ENCODE measurements around the gene SPRR2B. TPM values are rescaled to one million over a fixed set of nuclear protein-coding genes. Genes with fewer than 3 reads are reported as not detected.
"Not testable (repeated sequence)": the region's sequence is repeated elsewhere in the genome, so short reads cannot be mapped to it uniquely, and the experiment has no call there.

Gene SPRR2B
- not detected for total RNA-seq

- WGBS, 2 donors (ENCODE audit: low coverage in 1 of 2), result 93% methylated on average over 2 of the region's 2 CpGs; no CpG with 5 or more reads in 1 of the 2 donors
- no peak for ATAC-seq
- TF ChIP-seq POLR2AphosphoS5 (IDR thresholded peaks at IDR 0.05) (no peak), POLR2A (IDR thresholded peaks at IDR 0.05) (no peak), CTCF (IDR thresholded peaks at IDR 0.05) (no peak), EP300 (IDR thresholded peaks at IDR 0.05) (no peak)
- no peak within 1 kb of the TSS for H3K27ac ChIP-seq
- no peak within 1 kb of the TSS for H3K4me3 ChIP-seq
- no peaks in the 10 kb centered on the region for H3K27me3 ChIP-seq
- no peaks in the 10 kb centered on the region for H3K36me3 ChIP-seq
- H3K9me3 ChIP-seq, result no peaks in the 10 kb centered on the region
- no peaks in the 10 kb centered on the region for H3K4me1 ChIP-seq
Observed at GRCh38 chr1:153071511-153071910, at the start of gene SPRR2B. Gene SPRR2B, minus strand, starts transcription at chr1:153071611. Its CDS starts 772 bp downstream, at chr1:153070839.

GRCh38 chr1:153120945-153121344 is 49.5 kb upstream of the SPRR2B start:
- Histone ChIP-seq H3K4me3 (no peak overlapping the region), H3K27me3 (no peaks in the 10 kb centered on the region), H3K36me3 (no peaks in the 10 kb centered on the region), H3K4me1 (no peaks in the 10 kb centered on the region), H3K9me3 (peaks cover 0 to 26% (median 0%) of the 10 kb centered on the region in 3 donors), H3K27ac (no peak overlapping the region)
- TF ChIP-seq POLR2AphosphoS5 (IDR thresholded peaks at IDR 0.05) (no peak), EP300 (IDR thresholded peaks at IDR 0.05) (no peak), POLR2A (IDR thresholded peaks at IDR 0.05) (no peak), CTCF (IDR thresholded peaks at IDR 0.05) (no peak)
- ATAC-seq, result no peak

- Histone ChIP-seq H3K36me3 (no peaks in the 10 kb centered on the region), H3K4me1 (no peaks in the 10 kb centered on the region), H3K4me3 (no peak overlapping the region), H3K27me3 (no peaks in the 10 kb centered on the region), H3K9me3 (peaks cover 0 to 13% (median 0%) of the 10 kb centered on the region in 3 donors), H3K27ac (no peak overlapping the region)
- TF ChIP-seq CTCF (IDR thresholded peaks at IDR 0.05) (no peak), POLR2AphosphoS5 (IDR thresholded peaks at IDR 0.05) (no peak), POLR2A (IDR thresholded peaks at IDR 0.05) (no peak), EP300 (IDR thresholded peaks at IDR 0.05) (no peak)
- ATAC-seq, result no peak
- 27 to 42% methylated on average over 3 of the region's 3 CpGs for WGBS, 2 donors (ENCODE audit: low coverage in 1 of 2)
Observed at GRCh38 chr1:153119491-153119971, 48.1 kb upstream of the SPRR2B start.

GRCh38 chr1:153115264-153115663 is 43.9 kb upstream of the SPRR2B start:
- not testable (repeated sequence) for ATAC-seq, H3K36me3 ChIP-seq, H3K27me3 ChIP-seq, H3K9me3 ChIP-seq, H3K4me1 ChIP-seq, H3K4me3 ChIP-seq, H3K27ac ChIP-seq

- no peak within 1 kb of the TSS for H3K27ac ChIP-seq
- TF ChIP-seq POLR2A (IDR thresholded peaks at IDR 0.05) (no peak), POLR2AphosphoS5 (IDR thresholded peaks at IDR 0.05) (no peak), CTCF (IDR thresholded peaks at IDR 0.05) (no peak)
- no peaks in the 10 kb centered on the region for H3K36me3 ChIP-seq
- no peak for ATAC-seq
- no peaks in the 10 kb centered on the region for H3K9me3 ChIP-seq
- H3K27me3 ChIP-seq, result no peaks in the 10 kb centered on the region
- 80% methylated on average over 3 of the region's 3 CpGs; no CpG with 5 or more reads in 1 of the 2 donors for WGBS, 2 donors (ENCODE audit: low coverage in 1 of 2)
- H3K4me1 ChIP-seq, result no peaks in the 10 kb centered on the region
- no peak within 1 kb of the TSS for H3K4me3 ChIP-seq
Observed at GRCh38 chr1:153113416-153113815, 42.0 kb upstream of the SPRR2B start, which contains the start of gene SPRR2F. Gene SPRR2F, minus strand, starts transcription at chr1:153113516. Its CDS starts 783 bp downstream, at chr1:153112733.

- H3K4me3 ChIP-seq, H3K27me3 ChIP-seq, H3K4me1 ChIP-seq, H3K27ac ChIP-seq, H3K36me3 ChIP-seq, ATAC-seq, H3K9me3 ChIP-seq: not testable (repeated sequence)
- 78 to 79% methylated on average over 1 to 5 of the region's 5 CpGs for WGBS, 2 donors (ENCODE audit: low coverage in 1 of 2)
Observed at GRCh38 chr1:153112454-153112853, 41.0 kb upstream of the SPRR2B start.

Data from gastroesophageal sphincter (tissue), 4 donors.